Right cardiac atrium (tissue), 5 donors: ENCODE measurements around the gene LDLRAD2. TPM values are rescaled to one million over a fixed set of nuclear protein-coding genes. Genes with fewer than 3 reads are reported as not detected.
"Not testable (repeated sequence)": the region's sequence is repeated elsewhere in the genome, so short reads cannot be mapped to it uniquely, and the experiment has no call there.

Source experiments
- ATAC-seq, 2 donors: fragments of 200-7000 bp; cut with Tn5 transposase; one replicate each; pipeline versions ENCODE4 v1.8.0 to v1.9.1; 2020; ENCODE audit warnings: moderate library complexity in 2 of 2, mild to moderate bottlenecking in 1 of 2
- DNase-seq, 3 donors: peaks; one replicate each; pipeline ENCODE4 v3.0.0-alpha.2; 2020
- H3K27ac ChIP-seq: one replicate; pipeline ENCODE4 v1.5.1; 2013; ENCODE audit warnings: mild to moderate bottlenecking, low read length, control low read depth, moderate library complexity
- H3K27me3 ChIP-seq: one replicate; pipeline ENCODE4 v1.6.1; 2013; ENCODE audit not compliant: control insufficient read depth, insufficient read depth
- H3K4me1 ChIP-seq: one replicate; pipeline ENCODE4 v1.6.1; 2013; ENCODE audit warnings: low read length; ENCODE audit not compliant: control insufficient read depth, insufficient read depth
- H3K4me3 ChIP-seq: one replicate; pipeline ENCODE4 v1.5.1; 2013; ENCODE audit warnings: low read length, control low read depth
- H3K9me3 ChIP-seq: one replicate; pipeline ENCODE4 v1.6.1; 2013; ENCODE audit warnings: low read length; ENCODE audit not compliant: control insufficient read depth
- WGBS: extraction: QIAGEN DNeasy Blood & Tissue Kit; methylation state at CpG from one replicate; pipeline ENCODE4 v1.1.7; 2013; 5-methylcytosine and 5-hydroxymethylcytosine counted together
- intact Hi-C, 4 donors: fragments of 100-400 bp; cut with DNase I; formaldehyde crosslinking; loops; one replicate each; pipeline versions ENCODE4 v1.11.0 to v1.14.0; 2022 to 2023
- polyA plus RNA-seq: library from polyadenylated mRNA; stranded (reverse); fragments of 200-250 nt; gene quantifications from one replicate; pipeline ENCODE4 v1.2.3, GENCODE V29; 2013
- total RNA-seq, 4 donors: library from RNA; stranded (reverse); fragmentation: NEBNext Ultra II Directional; extraction: Animal tissue kit (Norgen Biotek cat#: 25700); gene quantifications; one replicate each; pipeline ENCODE4 v1.2.1, GENCODE V29; 2021
- donor health status: healthy with polysubstance abuse.
- donor health status: DM: no; HTN: yes; CAD: no.
- donor health status: DM: no; HTN: no; CAD: no.
- donor health status: DM: no; HTN: yes; CAD: no; lungs with severe emphysema.
- donor health status: DM: yes; HTN: yes; CAD: no.

Gene LDLRAD2
- total and polyA plus RNA-seq, 5 donors = 0.06 to 4.7 (median 0.23) TPM; not detected in 2

DNA sequence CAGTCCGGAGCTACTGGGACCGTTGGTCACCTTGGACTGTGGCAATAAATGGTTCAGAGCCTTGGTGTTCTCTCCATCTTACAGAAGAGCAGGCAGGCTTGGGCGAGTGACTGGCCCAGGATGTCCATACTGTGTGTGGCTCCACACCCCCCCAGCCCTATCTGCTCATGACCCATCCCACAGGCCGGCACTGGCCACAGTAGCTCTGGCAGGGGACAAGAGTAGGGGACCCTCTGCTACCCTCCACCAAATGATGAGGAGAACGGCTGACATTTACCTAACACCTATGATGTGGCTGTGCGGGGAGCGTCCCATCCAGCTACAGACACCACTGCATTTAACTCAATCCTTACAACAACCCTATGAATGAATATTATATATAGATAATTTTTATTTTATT lies 13.3 kb downstream of the LDLRAD2 start:
- Histone ChIP-seq H3K9me3 (no peaks in the 10 kb centered on the region), H3K4me3 (no peak overlapping the region), H3K4me1 (no peaks in the 10 kb centered on the region), H3K27ac (no peak overlapping the region), H3K27me3 (no peaks in the 10 kb centered on the region)
- no peak for DNase-seq
- WGBS = 88% methylated on average over 7 of the region's 7 CpGs
- intact Hi-C loops = no loop called here
- no peak for ATAC-seq

DNA sequence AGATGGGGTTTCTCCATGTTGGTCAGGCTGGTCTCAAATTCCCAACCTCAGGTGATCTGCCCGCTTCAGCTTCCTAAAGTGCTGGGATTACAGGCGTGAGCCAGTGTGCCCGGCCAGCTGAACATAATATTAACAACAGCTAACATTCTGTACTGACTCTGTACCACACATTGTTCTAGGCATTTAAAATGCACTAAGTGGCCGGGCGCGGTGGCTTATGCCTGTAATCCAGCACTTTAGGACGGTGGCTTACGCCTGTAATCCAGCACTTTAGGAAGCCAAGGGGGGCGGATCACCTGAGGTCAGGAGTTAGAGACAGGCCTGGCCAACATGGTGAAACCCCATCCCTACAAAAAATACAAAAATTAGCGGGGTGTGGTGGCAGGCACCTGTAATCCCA lies 14.6 kb downstream of the LDLRAD2 start:
- intact Hi-C loops, ATAC-seq, H3K4me1 ChIP-seq, H3K27ac ChIP-seq, H3K27me3 ChIP-seq, H3K4me3 ChIP-seq, H3K9me3 ChIP-seq: not testable (repeated sequence)
- DNase-seq = peak in 1 of 3 donors; percentile 36
- 96% methylated on average over 10 of the region's 10 CpGs for WGBS

DNA sequence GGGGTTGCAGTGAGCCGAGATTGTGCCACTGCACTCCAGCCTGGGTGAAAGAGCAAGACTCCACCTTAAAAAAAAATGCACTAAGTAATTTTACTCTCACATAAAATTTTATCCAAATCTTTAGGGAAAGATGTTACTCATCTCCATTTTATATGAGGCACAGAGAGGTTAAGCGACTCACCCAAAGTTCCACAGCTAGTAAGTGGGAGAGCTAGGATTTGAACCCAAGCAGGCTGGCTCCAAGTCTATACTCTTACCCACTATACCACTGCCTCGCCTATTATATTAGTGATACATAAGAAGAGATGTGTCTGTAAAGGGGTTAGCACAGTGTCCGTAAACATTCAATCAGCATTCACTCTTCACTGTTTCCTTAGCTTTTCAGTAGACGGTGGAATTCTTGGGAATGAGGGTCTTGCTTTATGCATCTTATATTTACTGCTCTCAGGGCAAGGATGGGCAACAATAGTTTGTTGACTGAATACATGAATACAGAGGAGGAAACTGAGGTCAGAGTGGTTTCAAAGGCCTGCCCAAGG lies 15.1 kb downstream of the LDLRAD2 start:
- no peak for DNase-seq
- Histone ChIP-seq H3K9me3 (no peaks in the 10 kb centered on the region), H3K27ac (no peak overlapping the region), H3K4me1 (no peaks in the 10 kb centered on the region), H3K27me3 (no peaks in the 10 kb centered on the region), H3K4me3 (no peak overlapping the region)
- WGBS = 91% methylated on average over 5 of the region's 5 CpGs
- intact Hi-C loops = no loop called here
- no peak for ATAC-seq

DNA sequence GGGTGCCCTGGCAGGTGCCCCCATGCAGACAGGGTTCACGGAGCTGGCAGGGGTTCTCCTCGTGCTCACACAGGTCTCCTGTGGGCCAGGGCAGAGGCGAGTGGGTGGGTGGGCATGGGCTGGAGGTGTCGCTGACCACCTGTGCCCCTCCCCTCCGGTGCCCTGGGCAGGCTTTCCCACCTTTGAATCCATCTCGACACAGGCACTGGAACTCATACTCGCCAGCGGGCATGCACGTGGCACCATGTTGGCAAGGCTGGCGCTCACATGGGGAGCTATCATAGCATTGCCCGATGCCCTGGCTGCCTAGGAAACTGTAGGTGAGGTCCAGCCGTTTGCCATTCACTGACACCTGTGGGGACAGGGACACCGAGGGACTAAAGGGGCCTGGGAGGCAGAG lies 16.0 kb downstream of the LDLRAD2 start:
- Histone ChIP-seq H3K4me1 (no peaks in the 10 kb centered on the region), H3K27me3 (no peaks in the 10 kb centered on the region), H3K9me3 (no peaks in the 10 kb centered on the region), H3K27ac (no peak overlapping the region), H3K4me3 (no peak overlapping the region)
- ATAC-seq = no peak
- intact Hi-C loops = no loop called here
- WGBS = 89% methylated on average over 13 of the region's 13 CpGs
- peak in 1 of 3 donors; percentile 40 for DNase-seq

DNA sequence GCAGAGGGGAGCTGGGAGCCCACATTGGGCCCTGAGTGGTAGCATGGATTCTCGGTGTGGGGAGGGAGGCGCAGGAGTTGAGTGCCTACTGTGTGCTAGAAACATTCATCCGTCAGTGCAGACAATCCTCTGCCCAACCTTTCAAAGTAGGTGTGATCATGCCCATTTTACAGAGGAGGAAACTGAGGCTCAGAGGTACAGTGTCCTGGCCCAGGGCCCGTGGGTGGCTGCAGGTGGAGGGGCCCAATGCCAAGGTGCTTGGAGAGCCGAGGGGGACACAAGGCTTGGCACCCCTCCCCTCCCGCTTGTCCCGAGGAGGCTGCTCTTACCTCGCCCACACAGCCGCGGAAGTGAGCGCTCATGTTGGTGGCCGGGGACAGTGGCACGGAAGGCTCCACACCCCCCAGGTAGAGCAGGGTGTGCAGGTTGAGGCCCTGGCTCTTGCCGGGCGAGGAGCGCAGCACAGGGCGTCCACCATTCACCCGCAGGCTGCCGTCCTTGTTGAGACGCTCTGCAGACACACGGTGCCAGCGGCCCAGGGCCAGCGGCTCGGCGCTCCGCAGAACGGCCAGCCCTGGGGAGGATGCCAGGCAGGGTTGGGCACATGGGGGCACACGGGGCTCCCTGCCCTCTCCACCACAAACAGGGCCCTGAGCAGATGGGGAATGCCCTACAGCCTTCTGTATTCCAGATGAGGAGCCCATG lies 16.6 kb downstream of the LDLRAD2 start:
- Histone ChIP-seq H3K4me1 (no peaks in the 10 kb centered on the region), H3K4me3 (no peak overlapping the region), H3K27ac (no peak overlapping the region), H3K9me3 (no peaks in the 10 kb centered on the region), H3K27me3 (no peaks in the 10 kb centered on the region)
- 89% methylated on average over 28 of the region's 28 CpGs for WGBS
- DNase-seq (peak in 1 of 3 donors; percentile 48), ATAC-seq (peak in 1 of 2 donors; percentile 0)
- intact Hi-C loops = no loop called here

DNA sequence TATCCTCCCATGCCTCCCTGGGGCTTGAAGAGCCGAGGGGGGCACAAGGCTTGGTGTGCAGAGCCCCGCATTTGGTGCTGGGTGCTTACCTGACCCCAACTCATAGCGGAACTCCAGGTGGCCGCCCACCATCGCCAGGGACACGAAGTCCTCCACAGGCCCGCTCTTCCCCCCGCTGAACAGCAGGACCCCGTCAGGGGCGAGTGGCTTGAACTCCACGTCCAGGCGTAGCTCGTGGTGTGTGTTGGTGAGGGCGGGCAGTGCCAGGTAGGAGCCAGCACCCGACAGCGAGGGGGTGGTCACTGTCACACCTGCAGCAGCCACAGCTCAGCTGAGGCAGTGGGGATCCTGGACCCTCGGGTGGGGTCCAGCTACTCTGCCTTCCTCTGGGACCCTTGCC lies 17.2 kb downstream of the LDLRAD2 start:
- DNase-seq = peak in 1 of 3 donors; percentile 49
- Histone ChIP-seq H3K27me3 (no peaks in the 10 kb centered on the region), H3K27ac (no peak overlapping the region), H3K9me3 (no peaks in the 10 kb centered on the region), H3K4me3 (no peak overlapping the region), H3K4me1 (no peaks in the 10 kb centered on the region)
- WGBS = 95% methylated on average over 17 of the region's 17 CpGs
- ATAC-seq = no peak
- intact Hi-C loops = no loop called here

DNA sequence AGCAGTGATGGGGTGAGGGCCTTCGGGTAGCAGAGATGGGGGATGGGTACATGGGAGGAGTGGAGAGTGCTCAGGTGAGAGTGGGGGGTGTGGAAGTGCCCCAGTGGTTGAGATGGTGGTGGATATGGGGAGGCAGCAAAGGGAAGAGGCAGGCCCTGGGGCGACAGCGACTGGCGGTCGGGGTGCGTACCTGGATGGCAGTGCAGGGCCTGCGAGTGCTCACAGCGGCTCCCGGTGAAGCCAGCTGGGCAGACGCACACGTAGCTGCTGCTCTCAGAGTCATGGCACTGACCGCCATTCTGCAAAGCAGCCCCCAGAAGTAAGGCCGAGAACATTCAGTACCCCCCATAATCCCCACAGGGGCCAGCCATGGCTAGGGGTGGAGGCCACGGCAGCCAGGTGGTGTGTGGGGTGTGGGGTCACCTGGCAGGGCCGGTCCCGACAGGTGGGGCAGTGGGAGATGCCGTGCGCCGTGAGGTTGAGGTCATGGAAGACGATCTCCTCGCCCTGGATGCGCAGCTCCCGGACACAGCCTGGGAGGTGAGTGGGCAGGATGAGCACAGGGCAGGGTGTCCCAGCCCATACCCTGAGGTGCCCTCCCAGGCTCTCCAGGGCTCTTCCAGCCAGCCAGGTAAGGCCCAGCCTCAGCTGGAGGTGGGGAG lies 18.9 kb downstream of the LDLRAD2 start:
- Histone ChIP-seq H3K4me1 (no peaks in the 10 kb centered on the region), H3K4me3 (no peak overlapping the region), H3K27ac (no peak overlapping the region), H3K27me3 (no peaks in the 10 kb centered on the region), H3K9me3 (no peaks in the 10 kb centered on the region)
- intact Hi-C loops = no loop called here
- DNase-seq = peak in 1 of 3 donors; percentile 50
- peak; percentile 4 for ATAC-seq
- 92% methylated on average over 23 of the region's 23 CpGs for WGBS

DNA sequence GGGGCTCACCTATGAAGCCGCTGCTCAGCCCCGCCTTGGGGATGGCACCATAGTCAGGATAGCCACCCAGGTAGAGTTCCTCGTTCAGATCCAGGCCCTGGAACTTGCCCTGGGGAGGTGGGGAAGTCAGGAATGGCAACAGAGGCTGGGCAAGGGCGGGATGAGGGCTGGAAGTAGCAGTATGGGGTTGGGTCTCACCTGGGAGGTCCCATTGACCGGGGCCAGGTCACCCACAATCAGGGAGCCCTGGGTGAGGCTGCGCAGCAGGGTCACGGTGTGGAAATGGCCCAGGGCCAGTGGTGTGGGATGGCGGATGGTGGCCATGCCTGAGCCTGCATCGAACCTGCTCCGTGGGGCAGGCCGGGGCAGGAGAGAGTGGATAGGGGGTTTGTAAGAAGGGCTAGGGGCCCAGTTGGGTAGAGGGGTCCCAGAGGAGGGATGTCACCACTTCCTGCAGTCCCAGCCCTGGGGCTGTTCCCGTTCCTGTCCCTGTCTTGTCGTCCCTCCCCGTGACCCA lies 19.4 kb downstream of the LDLRAD2 start:
- Histone ChIP-seq H3K4me3 (no peak overlapping the region), H3K4me1 (no peaks in the 10 kb centered on the region), H3K27me3 (no peaks in the 10 kb centered on the region), H3K9me3 (no peaks in the 10 kb centered on the region), H3K27ac (no peak overlapping the region)
- DNase-seq (peak in 1 of 3 donors; percentile 52), ATAC-seq (no peak)
- WGBS = 88% methylated on average over 14 of the region's 14 CpGs
- intact Hi-C loops = no loop called here

DNA sequence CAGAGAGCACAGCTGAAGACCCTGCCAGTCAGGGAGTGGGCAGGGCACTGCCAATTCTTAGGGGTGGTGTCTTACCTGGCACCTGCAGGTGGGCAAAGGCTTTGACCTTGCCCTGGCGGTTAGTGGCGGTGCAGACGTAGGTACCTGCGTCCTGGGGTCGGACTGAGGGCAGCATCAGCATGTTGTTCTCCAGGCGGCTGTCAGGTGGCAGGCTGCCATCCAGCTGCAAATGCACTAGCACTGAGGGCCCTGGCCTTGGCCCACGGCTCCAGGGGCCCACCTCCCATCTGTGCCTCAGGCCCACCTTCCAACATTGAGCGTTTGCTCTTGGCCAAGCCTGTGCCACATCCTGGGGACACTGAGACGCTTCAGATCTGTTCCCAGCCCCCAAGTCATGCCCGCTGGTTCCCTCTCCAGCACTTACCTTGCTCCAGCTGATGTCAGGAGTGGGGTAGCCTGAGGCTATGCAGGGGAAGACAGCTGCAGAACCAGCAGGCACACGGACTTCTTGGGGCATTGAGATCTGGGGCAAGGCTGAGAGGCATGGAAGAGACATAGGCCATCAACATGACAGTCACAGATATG lies 21.4 kb downstream of the LDLRAD2 start:
- 86% methylated on average over 11 of the region's 11 CpGs for WGBS
- Histone ChIP-seq H3K27me3 (no peaks in the 10 kb centered on the region), H3K27ac (no peak overlapping the region), H3K4me1 (no peaks in the 10 kb centered on the region), H3K4me3 (no peak overlapping the region), H3K9me3 (no peaks in the 10 kb centered on the region)
- peak in 1 of 3 donors; percentile 58 for DNase-seq
- intact Hi-C loops = no loop called here
- no peak for ATAC-seq

DNA sequence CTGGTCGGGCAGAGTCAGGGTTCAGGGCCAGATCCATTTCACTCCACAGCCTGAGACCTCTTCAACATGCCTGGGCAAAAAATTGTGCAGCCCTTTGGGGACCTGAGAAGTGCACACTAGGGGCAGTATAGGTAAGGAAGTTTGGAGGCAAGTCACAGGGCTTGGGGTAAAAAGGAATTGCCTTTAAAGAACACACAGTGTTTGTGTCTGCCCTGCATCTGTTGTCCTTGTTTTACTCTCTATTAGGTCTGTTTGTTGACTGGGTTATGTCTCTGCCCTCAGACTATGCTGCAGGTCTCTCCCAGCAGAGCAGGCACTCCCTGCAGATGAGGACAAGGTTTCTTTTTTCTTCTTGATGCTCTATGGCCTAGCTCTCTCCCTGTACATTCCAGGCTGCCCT lies 22.0 kb downstream of the LDLRAD2 start:
- Histone ChIP-seq H3K9me3 (no peaks in the 10 kb centered on the region), H3K4me3 (no peak overlapping the region), H3K27me3 (no peaks in the 10 kb centered on the region), H3K4me1 (no peaks in the 10 kb centered on the region), H3K27ac (no peak overlapping the region)
- no peak for DNase-seq
- WGBS = 96% methylated on average over 1 of the region's 1 CpG
- intact Hi-C loops = no loop called here
- no peak for ATAC-seq

DNA sequence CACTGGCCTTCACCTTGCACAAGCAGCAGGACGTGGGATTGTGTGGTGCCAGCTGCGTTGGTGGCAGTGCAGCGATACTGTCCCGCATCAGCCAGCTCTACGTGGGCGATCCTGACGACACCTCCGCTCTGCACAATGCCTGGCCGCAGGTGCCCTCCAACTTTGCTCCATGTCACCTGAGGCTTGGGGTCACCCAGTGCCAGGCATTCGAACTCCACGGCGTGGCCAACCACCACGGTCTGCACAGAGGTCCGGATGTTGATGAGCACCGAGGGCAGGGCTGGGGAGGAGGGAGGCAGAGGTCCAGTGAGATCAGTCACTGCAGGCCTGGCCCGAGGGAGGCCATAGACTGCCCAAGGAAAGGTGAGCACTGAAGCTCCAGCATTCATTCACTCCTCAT lies 22.6 kb downstream of the LDLRAD2 start:
- ATAC-seq (no peak), DNase-seq (peak in 1 of 3 donors; percentile 50)
- 97% methylated on average over 16 of the region's 16 CpGs for WGBS
- H3K4me3 ChIP-seq = no peak overlapping the region
- no peak overlapping the region for H3K27ac ChIP-seq
- H3K4me1 ChIP-seq = no peaks in the 10 kb centered on the region
- H3K9me3 ChIP-seq = no peaks in the 10 kb centered on the region
- intact Hi-C loops = no loop called here
- no peaks in the 10 kb centered on the region for H3K27me3 ChIP-seq
